HL-60 (cell line): ENCODE measurements around the gene ATP6V1C2.

Source experiments
- DNase-seq, 2 experiments: peaks; one replicate each; pipeline ENCODE4 v3.0.0-alpha.2; 2010 to 2020; ENCODE audit warnings: low read depth in 1 of 2, low spot score in 1 of 2
- H3K27ac ChIP-seq: fragments of 250-450 bp; sonication (Bioruptor Pico); replicated peaks from 2 replicates; pipeline ENCODE4 v1.5.1; 2020; ENCODE audit warnings: mild to moderate bottlenecking, moderate library complexity
- H3K27me3 ChIP-seq: fragments of 250-450 bp; sonication (Bioruptor Pico); 2 replicates; pipeline ENCODE4 v1.5.1; 2021; ENCODE audit warnings: mild to moderate bottlenecking, moderate library complexity; ENCODE audit not compliant: insufficient read depth, poor library complexity, severe bottlenecking
- H3K4me3 ChIP-seq: replicated peaks from 2 replicates; pipeline ENCODE4 v1.5.1; 2011; ENCODE audit warnings: mild to moderate bottlenecking, control low read depth, low read length; ENCODE audit not compliant: insufficient read depth
- GABPA ChIP-seq: IDR thresholded peaks from 2 replicates; pipeline ENCODE4 v1.6.1; 2012; ENCODE audit warnings: low read depth
- POLR2AphosphoS5 ChIP-seq: IDR thresholded peaks from 2 replicates; pipeline ENCODE4 v1.6.1; 2012; ENCODE audit warnings: low read depth
- REST ChIP-seq: IDR thresholded peaks from 2 replicates; pipeline ENCODE4 v1.6.1; 2012; ENCODE audit warnings: low read depth; ENCODE audit not compliant: insufficient replicate concordance
- SPI1 ChIP-seq: IDR thresholded peaks from 2 replicates; pipeline ENCODE4 v1.6.1; 2012; ENCODE audit warnings: low read depth, mild to moderate bottlenecking, borderline replicate concordance
- TF ChIP-seq, protein P1 (sequence below): IDR thresholded peaks from one replicate; pipeline ENCODE4 v1.5.1; 2011; ENCODE audit warnings: low read length, control low read depth, inconsistent platforms; ENCODE audit not compliant: insufficient read depth

The ATP6V1C2 gene

GRCh38 chr2:10706033-10706432 lies 15.4 kb upstream of the ATP6V1C2 start:
- DNase-seq = no peak
- H3K27ac ChIP-seq = no peak overlapping the region
- TF ChIP-seq SPI1 (no peak), GABPA (no peak), REST (no peak)
- peaks cover 3% of the 10 kb centered on the region for H3K27me3 ChIP-seq
- H3K4me3 ChIP-seq = no peak overlapping the region

DNA sequence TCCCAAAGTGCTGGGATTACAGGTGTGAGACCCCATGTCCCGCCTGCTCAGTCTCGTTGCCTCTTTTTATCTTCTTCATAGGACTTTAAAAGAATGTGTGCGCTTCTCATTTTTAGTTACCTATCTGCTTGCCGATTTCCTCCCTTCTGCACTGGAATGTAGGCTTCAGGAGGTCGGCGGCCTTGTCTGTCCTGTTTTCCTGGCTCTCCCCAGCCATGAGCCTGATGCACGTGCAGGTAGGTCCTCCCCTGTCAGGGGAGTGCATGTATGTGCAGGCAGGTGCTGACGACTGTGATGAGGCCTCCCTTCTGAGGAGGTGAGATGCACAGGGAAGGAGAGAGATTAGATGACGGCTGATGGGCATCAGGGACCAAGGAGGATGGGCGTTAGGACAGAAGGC lies 13.6 kb upstream of the ATP6V1C2 start:
- no peak for DNase-seq
- Histone ChIP-seq H3K4me3 (no peak overlapping the region), H3K27me3 (peaks cover 7% of the 10 kb centered on the region), H3K27ac (no peak overlapping the region)
- TF ChIP-seq GABPA (no peak), REST (no peak), SPI1 (no peak), POLR2AphosphoS5 (no peak)
- TF ChIP-seq, protein P1, sequence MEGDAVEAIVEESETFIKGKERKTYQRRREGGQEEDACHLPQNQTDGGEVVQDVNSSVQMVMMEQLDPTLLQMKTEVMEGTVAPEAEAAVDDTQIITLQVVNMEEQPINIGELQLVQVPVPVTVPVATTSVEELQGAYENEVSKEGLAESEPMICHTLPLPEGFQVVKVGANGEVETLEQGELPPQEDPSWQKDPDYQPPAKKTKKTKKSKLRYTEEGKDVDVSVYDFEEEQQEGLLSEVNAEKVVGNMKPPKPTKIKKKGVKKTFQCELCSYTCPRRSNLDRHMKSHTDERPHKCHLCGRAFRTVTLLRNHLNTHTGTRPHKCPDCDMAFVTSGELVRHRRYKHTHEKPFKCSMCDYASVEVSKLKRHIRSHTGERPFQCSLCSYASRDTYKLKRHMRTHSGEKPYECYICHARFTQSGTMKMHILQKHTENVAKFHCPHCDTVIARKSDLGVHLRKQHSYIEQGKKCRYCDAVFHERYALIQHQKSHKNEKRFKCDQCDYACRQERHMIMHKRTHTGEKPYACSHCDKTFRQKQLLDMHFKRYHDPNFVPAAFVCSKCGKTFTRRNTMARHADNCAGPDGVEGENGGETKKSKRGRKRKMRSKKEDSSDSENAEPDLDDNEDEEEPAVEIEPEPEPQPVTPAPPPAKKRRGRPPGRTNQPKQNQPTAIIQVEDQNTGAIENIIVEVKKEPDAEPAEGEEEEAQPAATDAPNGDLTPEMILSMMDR = no peak

DNA sequence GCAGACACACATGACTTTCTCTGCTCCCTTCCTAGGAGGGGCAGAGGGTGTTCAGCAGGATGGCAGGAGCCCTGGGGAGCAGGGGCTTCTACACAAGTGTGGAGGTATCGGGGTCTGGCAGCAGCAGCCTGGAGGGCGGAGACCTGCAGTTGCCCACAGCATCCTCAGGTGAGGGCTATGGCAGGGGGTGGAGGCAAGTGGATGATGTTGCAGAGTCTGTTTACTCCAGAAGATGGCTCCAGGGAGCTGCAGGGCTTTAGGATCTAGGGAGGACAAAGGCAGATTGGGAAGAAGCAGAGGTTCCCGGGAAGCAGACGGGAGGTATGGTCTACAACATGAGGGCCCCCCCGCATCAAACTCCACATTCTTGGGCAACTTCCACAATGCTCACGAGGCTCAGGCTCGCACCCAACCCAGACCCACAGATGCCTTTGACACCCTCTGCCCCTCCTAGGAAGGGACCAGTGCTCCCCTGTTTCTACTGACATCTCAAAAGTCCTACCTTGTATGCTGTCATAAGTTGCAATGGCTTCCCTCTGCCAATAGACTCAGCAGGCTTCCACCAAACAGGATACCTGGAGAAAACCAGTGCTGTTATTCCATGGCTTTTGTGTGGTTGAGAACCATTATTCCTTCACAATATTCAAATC lies 12.0 kb upstream of the ATP6V1C2 start:
- H3K4me3 ChIP-seq = no peak overlapping the region
- H3K27me3 ChIP-seq = peaks cover 14% of the 10 kb centered on the region
- H3K27ac ChIP-seq = no peak overlapping the region
- DNase-seq = no peak
- TF ChIP-seq SPI1 (no peak), GABPA (no peak), POLR2AphosphoS5 (no peak), REST (no peak)
- TF ChIP-seq, protein P1 = no peak
